ENCODE results near the gene CLRN3. TPM values are rescaled to one million over a fixed set of nuclear protein-coding genes. Genes with fewer than 3 reads are reported as not detected.

CLRN3 gene
- total and polyA plus RNA-seq, 4 donors = 0.10 to 0.12 TPM; not detected in 2

DNA sequence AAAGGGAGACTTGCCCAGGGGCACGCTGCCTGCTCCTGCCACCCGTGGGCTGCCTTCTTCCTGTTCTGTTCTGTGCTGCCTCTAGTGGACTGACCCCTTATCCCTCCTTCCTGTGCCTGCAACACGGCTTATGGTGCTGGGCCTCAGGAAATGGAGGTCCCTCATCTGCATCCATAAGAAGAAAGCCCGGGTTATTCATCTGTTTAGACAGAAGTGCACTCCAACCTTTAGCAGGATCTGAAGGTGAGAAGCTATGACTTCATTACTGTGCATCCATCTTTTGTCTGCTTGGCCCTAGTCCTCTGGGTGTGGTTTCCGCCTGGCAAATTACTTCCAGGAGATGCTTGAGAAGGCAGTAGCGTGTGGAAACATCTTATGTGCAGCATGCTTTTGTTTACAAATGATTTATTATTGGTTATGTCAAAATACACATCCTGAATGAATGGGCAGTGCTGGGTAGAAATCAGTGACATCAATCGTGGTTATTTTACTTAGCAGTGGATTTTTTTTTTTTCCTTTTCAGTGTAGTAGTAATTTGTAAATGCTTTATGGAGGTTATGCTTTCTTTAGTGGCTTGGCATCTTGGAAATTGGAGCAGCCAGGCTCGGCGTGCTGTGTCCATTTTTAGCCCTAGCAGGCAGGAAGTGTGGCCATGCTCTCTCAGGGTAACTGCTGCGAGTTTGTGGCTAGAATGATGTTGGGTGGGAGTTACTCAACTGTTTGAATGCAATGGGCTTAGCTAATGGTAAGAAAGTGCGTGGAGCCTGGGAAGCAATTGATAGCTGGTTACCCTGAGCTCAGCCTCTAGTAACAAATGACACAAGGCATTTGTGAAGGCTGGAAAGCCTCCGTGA is 26.9 kb upstream of the CLRN3 start:
- Histone ChIP-seq H3K9ac (ENCODE audit: insufficient read depth in 1 of 2, low read length in 2 of 2) (no peak overlapping the region), H3K27me3 (ENCODE audit: control insufficient read depth in 3 of 3, insufficient read depth in 3 of 3, low read length in 2 of 3) (no peaks in the 10 kb centered on the region), H3K4me1 (ENCODE audit: control insufficient read depth in 5 of 5, insufficient read depth in 5 of 5, low read length in 5 of 5) (peaks cover 0 to 36% (median 0%) of the 10 kb centered on the region in 5 donors), H3K9me3 (ENCODE audit: control insufficient read depth in 4 of 4, insufficient read depth in 3 of 4, low read length in 3 of 4) (no peaks in the 10 kb centered on the region), H3K27ac (ENCODE audit: low read depth in 1 of 2, low read length in 1 of 2) (peak overlapping the region; percentile 70 to 81), H3K4me3 (no peak overlapping the region), H3K36me3 (ENCODE audit: control insufficient read depth in 4 of 4, insufficient read depth in 4 of 4, low read length in 4 of 4) (no peaks in the 10 kb centered on the region)
- DNase-seq (peak in 2 of 3 donors; percentile 31 to 52), ATAC-seq (ENCODE audit: insufficient read depth, low FRiP score) (no peak)
- WGBS, 2 donors = 19 to 33% methylated on average over 12 of the region's 12 CpGs
- TF ChIP-seq, protein P1, sequence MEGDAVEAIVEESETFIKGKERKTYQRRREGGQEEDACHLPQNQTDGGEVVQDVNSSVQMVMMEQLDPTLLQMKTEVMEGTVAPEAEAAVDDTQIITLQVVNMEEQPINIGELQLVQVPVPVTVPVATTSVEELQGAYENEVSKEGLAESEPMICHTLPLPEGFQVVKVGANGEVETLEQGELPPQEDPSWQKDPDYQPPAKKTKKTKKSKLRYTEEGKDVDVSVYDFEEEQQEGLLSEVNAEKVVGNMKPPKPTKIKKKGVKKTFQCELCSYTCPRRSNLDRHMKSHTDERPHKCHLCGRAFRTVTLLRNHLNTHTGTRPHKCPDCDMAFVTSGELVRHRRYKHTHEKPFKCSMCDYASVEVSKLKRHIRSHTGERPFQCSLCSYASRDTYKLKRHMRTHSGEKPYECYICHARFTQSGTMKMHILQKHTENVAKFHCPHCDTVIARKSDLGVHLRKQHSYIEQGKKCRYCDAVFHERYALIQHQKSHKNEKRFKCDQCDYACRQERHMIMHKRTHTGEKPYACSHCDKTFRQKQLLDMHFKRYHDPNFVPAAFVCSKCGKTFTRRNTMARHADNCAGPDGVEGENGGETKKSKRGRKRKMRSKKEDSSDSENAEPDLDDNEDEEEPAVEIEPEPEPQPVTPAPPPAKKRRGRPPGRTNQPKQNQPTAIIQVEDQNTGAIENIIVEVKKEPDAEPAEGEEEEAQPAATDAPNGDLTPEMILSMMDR (IDR thresholded peaks at IDR 0.05; ENCODE audit: control extremely low read depth, extremely low read depth) = no peak

DNA sequence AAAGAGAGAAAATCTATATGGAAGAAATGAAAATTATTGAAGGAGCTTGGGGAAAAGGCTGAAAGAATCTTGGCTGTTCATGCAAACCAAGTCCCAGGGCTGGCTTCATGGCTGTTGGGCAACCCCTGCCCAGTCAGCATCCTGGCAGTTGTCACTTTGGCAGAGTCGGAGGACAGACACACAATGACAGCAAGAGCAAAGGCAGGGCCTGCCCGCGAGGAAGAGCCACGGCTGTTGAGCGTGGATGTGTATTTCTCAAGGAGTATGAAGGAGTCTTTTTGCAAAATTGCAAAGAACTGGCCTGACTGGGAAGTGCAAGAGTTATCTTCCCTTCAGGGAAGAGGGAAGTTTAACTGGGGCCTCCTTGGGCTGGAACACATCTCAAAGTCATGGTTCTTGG is 25.8 kb upstream of the CLRN3 start:
- no peak for ATAC-seq (ENCODE audit: insufficient read depth, low FRiP score)
- H3K36me3 ChIP-seq (ENCODE audit: control insufficient read depth in 4 of 4, insufficient read depth in 4 of 4, low read length in 4 of 4) = no peaks in the 10 kb centered on the region
- H3K27me3 ChIP-seq (ENCODE audit: control insufficient read depth in 3 of 3, insufficient read depth in 3 of 3, low read length in 2 of 3) = no peaks in the 10 kb centered on the region
- peak overlapping the region in 1 of 2 donors; percentile 42 for H3K27ac ChIP-seq (ENCODE audit: low read depth in 1 of 2, low read length in 1 of 2)
- TF ChIP-seq, protein P1 (IDR thresholded peaks at IDR 0.05; ENCODE audit: control extremely low read depth, extremely low read depth) = no peak
- DNase-seq = no peak
- H3K9me3 ChIP-seq (ENCODE audit: control insufficient read depth in 4 of 4, insufficient read depth in 3 of 4, low read length in 3 of 4) = no peaks in the 10 kb centered on the region
- peaks cover 0 to 34% (median 0%) of the 10 kb centered on the region in 5 donors for H3K4me1 ChIP-seq (ENCODE audit: control insufficient read depth in 5 of 5, insufficient read depth in 5 of 5, low read length in 5 of 5)
- no peak overlapping the region for H3K4me3 ChIP-seq
- H3K9ac ChIP-seq (ENCODE audit: insufficient read depth in 1 of 2, low read length in 2 of 2) = no peak overlapping the region
- WGBS, 2 donors = 37 to 70% methylated on average over 5 of the region's 5 CpGs

DNA sequence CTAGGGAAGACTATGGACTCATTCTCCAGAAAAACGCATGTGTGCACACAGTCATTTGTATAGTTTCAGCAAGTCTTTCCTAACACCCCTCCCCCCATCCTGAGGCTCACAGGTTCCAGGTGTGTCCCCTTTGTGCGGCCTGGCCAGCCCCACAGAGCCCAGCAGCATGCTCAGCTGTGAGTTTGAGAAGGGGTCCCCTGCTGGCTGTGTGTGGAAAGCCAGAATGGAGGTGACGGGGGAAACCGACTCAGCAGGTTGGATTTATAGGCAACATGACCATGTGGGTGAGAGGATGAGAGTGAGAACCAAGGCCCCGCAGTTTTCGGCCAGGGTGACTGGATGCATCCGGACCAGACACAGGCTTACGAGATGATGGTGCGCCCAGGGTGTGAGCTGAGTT is 24.1 kb upstream of the CLRN3 start:
- Histone ChIP-seq H3K27ac (ENCODE audit: low read depth in 1 of 2, low read length in 1 of 2) (no peak overlapping the region), H3K4me1 (ENCODE audit: control insufficient read depth in 5 of 5, insufficient read depth in 5 of 5, low read length in 5 of 5) (peaks cover 0 to 29% (median 3%) of the 10 kb centered on the region in 5 donors), H3K9ac (ENCODE audit: insufficient read depth in 1 of 2, low read length in 2 of 2) (no peak overlapping the region), H3K36me3 (ENCODE audit: control insufficient read depth in 4 of 4, insufficient read depth in 4 of 4, low read length in 4 of 4) (no peaks in the 10 kb centered on the region), H3K27me3 (ENCODE audit: control insufficient read depth in 3 of 3, insufficient read depth in 3 of 3, low read length in 2 of 3) (no peaks in the 10 kb centered on the region), H3K9me3 (ENCODE audit: control insufficient read depth in 4 of 4, insufficient read depth in 3 of 4, low read length in 3 of 4) (peaks cover 0 to 2% (median 0%) of the 10 kb centered on the region in 4 donors), H3K4me3 (no peak overlapping the region)
- WGBS, 2 donors = 98% methylated on average over 9 of the region's 9 CpGs
- ATAC-seq (ENCODE audit: insufficient read depth, low FRiP score) = no peak
- TF ChIP-seq, protein P1 (IDR thresholded peaks at IDR 0.05; ENCODE audit: control extremely low read depth, extremely low read depth) = no peak
- DNase-seq = no peak

Data from lung (tissue), 12 donors.